M059J (cell line): ENCODE results near the gene ELL. TPM values are rescaled to one million over a fixed set of nuclear protein-coding genes. Genes with fewer than 3 reads are reported as not detected.

Source experiments
- DNase-seq: peaks from one replicate; pipeline ENCODE4 v3.0.0-alpha.2; 2012; ENCODE audit warnings: low read depth
- total RNA-seq: library from RNA; depleted of rRNA; stranded (reverse); fragments of >200 nt; shearing (Covaris generic); gene quantifications from 2 replicates; pipeline ENCODE4 v1.2.3, GENCODE V29; 2014

Gene ELL
- total RNA-seq, 1 experiment from 2014 or later, result 15.4 TPM

GRCh38 chr19:18433735-18434398 lies 88.0 kb downstream of the ELL start:
- no peak for DNase-seq

- no peak for DNase-seq
Measured at GRCh38 chr19:18433015-18433691, 88.7 kb downstream of the ELL start.

GRCh38 chr19:18432275-18433014 lies 89.4 kb downstream of the ELL start:
- DNase-seq, result no peak

GRCh38 chr19:18431351-18432197 lies 90.3 kb downstream of the ELL start:
- DNase-seq, result no peak

GRCh38 chr19:18430417-18431144 lies 91.3 kb downstream of the ELL start:
- no peak for DNase-seq

- DNase-seq, result no peak
Measured at GRCh38 chr19:18429717-18430416, 92.0 kb downstream of the ELL start.

- DNase-seq, result peak; percentile 86
Measured at GRCh38 chr19:18428787-18429674, 92.8 kb downstream of the ELL start.

- DNase-seq, result no peak
Measured at GRCh38 chr19:18428173-18428786, 93.6 kb downstream of the ELL start.

- DNase-seq, result no peak
Measured at GRCh38 chr19:18427743-18428113, 94.1 kb downstream of the ELL start.

GRCh38 chr19:18427080-18427742 lies 94.7 kb downstream of the ELL start:
- no peak for DNase-seq

- DNase-seq, result no peak
Measured at GRCh38 chr19:18426416-18426767, 95.5 kb downstream of the ELL start.

- DNase-seq, result peak; percentile 43
Measured at GRCh38 chr19:18425515-18426415, 96.1 kb downstream of the ELL start.

GRCh38 chr19:18424890-18425514 lies 96.9 kb downstream of the ELL start:
- no peak for DNase-seq

GRCh38 chr19:18424122-18424889 lies 97.6 kb downstream of the ELL start:
- DNase-seq, result no peak

- no peak for DNase-seq
Measured at GRCh38 chr19:18423258-18424020, 98.4 kb downstream of the ELL start.
